Upper lobe of right lung (tissue), 1 donor: ENCODE measurements around the gene SLAMF6. TPM values are rescaled to one million over a fixed set of nuclear protein-coding genes. Genes with fewer than 3 reads are reported as not detected.
"Not testable (repeated sequence)": the region's sequence is repeated elsewhere in the genome, so short reads cannot be mapped to it uniquely, and the experiment has no call there.

Experiments used
- ATAC-seq: fragments of 200-7000 bp; cut with Tn5 transposase; one replicate; pipeline ENCODE4 v1.9.1; 2020; ENCODE audit warnings: mild to moderate bottlenecking, moderate library complexity
- DNase-seq: peaks from one replicate; pipeline ENCODE4 v3.0.0-alpha.2; 2020
- H3K27ac ChIP-seq: fragments of 200-600 bp; one replicate; pipeline ENCODE4 v1.8.0; 2022
- H3K27me3 ChIP-seq: fragments of 200-600 bp; one replicate; pipeline ENCODE4 v1.8.0; 2022; ENCODE audit warnings: mild to moderate bottlenecking
- H3K36me3 ChIP-seq: fragments of 200-600 bp; one replicate; pipeline ENCODE4 v1.8.0; 2022
- H3K4me1 ChIP-seq: fragments of 200-600 bp; one replicate; pipeline ENCODE4 v1.8.0; 2022
- H3K4me3 ChIP-seq: fragments of 200-600 bp; one replicate; pipeline ENCODE4 v1.8.0; 2022; ENCODE audit warnings: mild to moderate bottlenecking
- H3K9me3 ChIP-seq: fragments of 200-600 bp; one replicate; pipeline ENCODE4 v1.8.0; 2022
- CTCF ChIP-seq: fragments of 200-600 bp; IDR thresholded peaks from one replicate; pipeline ENCODE4 v1.8.0; 2022; ENCODE audit warnings: antibody characterized with exemption
- intact Hi-C: fragments of 100-400 bp; cut with DNase I; formaldehyde crosslinking; loops from one replicate; pipeline ENCODE4 v1.11.0; 2022
- total RNA-seq: library from RNA; stranded (reverse); fragmentation: NEBNext Ultra II Directional; extraction: Animal tissue kit (Norgen Biotek cat#: 25700); gene quantifications from one replicate; pipeline ENCODE4 v1.2.1, GENCODE V29; 2021
- donor health status: DM: no; HTN: yes; CAD: no; lungs with severe emphysema.

SLAMF6 gene
- total RNA-seq, 1 donor from 2014 or later: 4.4 TPM

GRCh38 chr1:160534823-160535605, 12.0 kb upstream of the SLAMF6 start:
- peaks cover 10% of the 10 kb centered on the region for H3K9me3 ChIP-seq
- DNase-seq (no peak), ATAC-seq (no peak)
- intact Hi-C loops: no loop called here
- no peak overlapping the region for H3K4me3 ChIP-seq
- no peaks in the 10 kb centered on the region for H3K27me3 ChIP-seq
- H3K4me1 ChIP-seq: peaks cover 2% of the 10 kb centered on the region
- no peak overlapping the region for H3K27ac ChIP-seq
- no peaks in the 10 kb centered on the region for H3K36me3 ChIP-seq
- no peak for TF ChIP-seq CTCF

- intact Hi-C loops, H3K27ac ChIP-seq, DNase-seq, H3K27me3 ChIP-seq, H3K4me1 ChIP-seq, H3K4me3 ChIP-seq, H3K36me3 ChIP-seq, ATAC-seq: not testable (repeated sequence)
- H3K9me3 ChIP-seq: peaks cover 10% of the 10 kb centered on the region
Observed at GRCh38 chr1:160532557-160532813, 9.4 kb upstream of the SLAMF6 start.

GRCh38 chr1:160531809-160532556, 8.9 kb upstream of the SLAMF6 start:
- H3K36me3 ChIP-seq, intact Hi-C loops, ATAC-seq, H3K27ac ChIP-seq, H3K27me3 ChIP-seq, DNase-seq, H3K4me3 ChIP-seq, H3K4me1 ChIP-seq: not testable (repeated sequence)
- H3K9me3 ChIP-seq: peaks cover 10% of the 10 kb centered on the region

GRCh38 chr1:160529401-160529952, 6.4 kb upstream of the SLAMF6 start:
- DNase-seq, intact Hi-C loops, H3K27me3 ChIP-seq, H3K36me3 ChIP-seq, ATAC-seq, H3K9me3 ChIP-seq, H3K4me1 ChIP-seq, H3K27ac ChIP-seq, H3K4me3 ChIP-seq: not testable (repeated sequence)

- H3K27ac ChIP-seq, H3K4me3 ChIP-seq, DNase-seq, H3K36me3 ChIP-seq, H3K9me3 ChIP-seq, H3K27me3 ChIP-seq, H3K4me1 ChIP-seq, intact Hi-C loops, ATAC-seq: not testable (repeated sequence)
Observed at GRCh38 chr1:160523789-160524188, 734 bp upstream of the SLAMF6 start.

GRCh38 chr1:160522136-160522535, 919 bp downstream of the SLAMF6 start:
- Histone ChIP-seq H3K4me3 (peak overlapping the region; percentile 40), H3K27me3 (no peaks in the 10 kb centered on the region), H3K4me1 (peaks cover 7% of the 10 kb centered on the region), H3K27ac (peak overlapping the region; percentile 47), H3K9me3 (no peaks in the 10 kb centered on the region), H3K36me3 (no peaks in the 10 kb centered on the region)
- intact Hi-C loops: no loop called here
- no peak for TF ChIP-seq CTCF
- ATAC-seq: no peak
- no peak for DNase-seq

GRCh38 chr1:160521554-160521953, 1.5 kb downstream of the SLAMF6 start:
- intact Hi-C loops: no loop called here
- ATAC-seq (no peak), DNase-seq (no peak)
- H3K9me3 ChIP-seq: no peaks in the 10 kb centered on the region
- H3K27ac ChIP-seq: peak overlapping the region; percentile 6
- peaks cover 7% of the 10 kb centered on the region for H3K4me1 ChIP-seq
- no peaks in the 10 kb centered on the region for H3K36me3 ChIP-seq
- no peaks in the 10 kb centered on the region for H3K27me3 ChIP-seq
- TF ChIP-seq CTCF: no peak
- H3K4me3 ChIP-seq: peak overlapping the region; percentile 40
